Aorta (tissue), 5 donors: ENCODE results near the gene KIAA1614. TPM values are rescaled to one million over a fixed set of nuclear protein-coding genes. Genes with fewer than 3 reads are reported as not detected.

Experiments
- ATAC-seq: fragments of 200-7000 bp; cut with Tn5 transposase; one replicate; pipeline ENCODE4 v1.9.1; 2022; ENCODE audit warnings: moderate library complexity; ENCODE audit not compliant: low FRiP score
- DNase-seq, 2 donors: peaks; one replicate each; pipeline ENCODE4 v3.0.0-alpha.2; 2020
- H3K27ac ChIP-seq, 2 donors: one replicate each; pipeline ENCODE4 v1.5.1; 2013; ENCODE audit warnings: low read length in 2 of 2, mild to moderate bottlenecking in 2 of 2, moderate library complexity in 2 of 2, control low read depth in 1 of 2, inconsistent platforms in 1 of 2, low read depth in 1 of 2
- H3K27me3 ChIP-seq, 2 donors: one replicate each; pipeline ENCODE4 v1.6.1; 2013; ENCODE audit warnings: control low read depth in 1 of 2, low read length in 1 of 2, mild to moderate bottlenecking in 1 of 2, moderate library complexity in 1 of 2; ENCODE audit not compliant: insufficient read depth in 2 of 2, control insufficient read depth in 1 of 2
- H3K36me3 ChIP-seq, 2 donors: one replicate each; pipeline ENCODE4 v1.6.1; 2013; ENCODE audit warnings: control low read depth in 1 of 2, low read length in 1 of 2, mild to moderate bottlenecking in 1 of 2; ENCODE audit not compliant: insufficient read depth in 2 of 2, control insufficient read depth in 1 of 2
- H3K4me1 ChIP-seq, 2 donors: one replicate each; pipeline ENCODE4 v1.6.1; 2013; ENCODE audit warnings: low read length in 2 of 2, control low read depth in 1 of 2, mild to moderate bottlenecking in 1 of 2, moderate library complexity in 1 of 2; ENCODE audit not compliant: insufficient read depth in 2 of 2, control insufficient read depth in 1 of 2
- H3K4me3 ChIP-seq, 2 donors: one replicate each; pipeline ENCODE4 v1.5.1; 2013; ENCODE audit warnings: low read length in 2 of 2, control low read depth in 1 of 2, mild to moderate bottlenecking in 1 of 2
- H3K9me3 ChIP-seq: one replicate; pipeline ENCODE4 v1.6.1; 2013; ENCODE audit warnings: mild to moderate bottlenecking, low read length; ENCODE audit not compliant: control insufficient read depth
- WGBS, 2 donors: extraction: QIAGEN DNeasy Blood & Tissue Kit; methylation state at CpG; one replicate each; pipeline ENCODE4 v1.1.7; 2013; 5-methylcytosine and 5-hydroxymethylcytosine counted together
- intact Hi-C, 2 donors: fragments of 100-400 bp; cut with DNase I; formaldehyde crosslinking; loops; one replicate each; pipeline versions ENCODE4 v1.14.2 to v1.15.0; 2022
- polyA plus RNA-seq, 2 donors: library from polyadenylated mRNA; stranded (reverse); fragments of 200-250 nt; gene quantifications; one replicate each; pipeline ENCODE4 v1.2.3, GENCODE V29; 2013
- total RNA-seq, 2 donors: library from RNA; stranded (reverse); fragmentation: NEBNext Ultra II Directional; extraction: Animal tissue kit (Norgen Biotek cat#: 25700); gene quantifications; one replicate each; pipeline ENCODE4 v1.2.1, GENCODE V29; 2021
- donor health status: healthy with polysubstance abuse.
- donor health status: Bipolar disorder and iron deficiency.
- donor health status: DM: no; HTN: no; CAD: no.
- donor health status: DM: no; HTN: no; CAD: no.
- donor health status: DM: yes; HTN: yes; CAD: no.

Gene KIAA1614
- total and polyA plus RNA-seq, 4 donors: 4.3 to 10.5 (median 8.9) TPM

DNA sequence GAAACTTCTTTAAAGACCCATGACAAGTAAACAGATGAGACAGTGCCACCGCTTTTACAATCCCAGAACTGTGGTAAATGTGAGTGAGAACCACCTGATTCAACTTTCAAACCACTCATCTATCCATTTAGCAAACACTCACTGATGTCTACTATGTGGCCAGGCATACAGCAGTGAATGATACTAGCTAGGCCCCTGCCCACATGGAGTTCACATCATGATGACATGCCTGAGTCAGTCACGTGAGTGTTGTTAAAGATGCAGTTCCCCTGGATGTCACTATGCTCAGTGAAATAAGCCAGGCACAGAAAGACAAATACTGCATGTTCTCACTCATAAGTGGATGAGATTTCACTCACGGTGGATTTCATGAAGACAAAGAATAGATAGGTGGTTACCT is 81.6 kb downstream of the KIAA1614 start:
- Histone ChIP-seq H3K9me3 (no peaks in the 10 kb centered on the region), H3K27me3 (no peaks in the 10 kb centered on the region), H3K27ac (no peak overlapping the region), H3K4me3 (no peak overlapping the region), H3K4me1 (peaks cover 2 to 4% of the 10 kb centered on the region in 2 donors), H3K36me3 (peaks cover 0 to 4% of the 10 kb centered on the region in 2 donors)
- WGBS, 2 donors: 75 to 79% methylated on average over 3 of the region's 3 CpGs
- ATAC-seq (no peak), DNase-seq (no peak)
- intact Hi-C loops: no loop called here

DNA sequence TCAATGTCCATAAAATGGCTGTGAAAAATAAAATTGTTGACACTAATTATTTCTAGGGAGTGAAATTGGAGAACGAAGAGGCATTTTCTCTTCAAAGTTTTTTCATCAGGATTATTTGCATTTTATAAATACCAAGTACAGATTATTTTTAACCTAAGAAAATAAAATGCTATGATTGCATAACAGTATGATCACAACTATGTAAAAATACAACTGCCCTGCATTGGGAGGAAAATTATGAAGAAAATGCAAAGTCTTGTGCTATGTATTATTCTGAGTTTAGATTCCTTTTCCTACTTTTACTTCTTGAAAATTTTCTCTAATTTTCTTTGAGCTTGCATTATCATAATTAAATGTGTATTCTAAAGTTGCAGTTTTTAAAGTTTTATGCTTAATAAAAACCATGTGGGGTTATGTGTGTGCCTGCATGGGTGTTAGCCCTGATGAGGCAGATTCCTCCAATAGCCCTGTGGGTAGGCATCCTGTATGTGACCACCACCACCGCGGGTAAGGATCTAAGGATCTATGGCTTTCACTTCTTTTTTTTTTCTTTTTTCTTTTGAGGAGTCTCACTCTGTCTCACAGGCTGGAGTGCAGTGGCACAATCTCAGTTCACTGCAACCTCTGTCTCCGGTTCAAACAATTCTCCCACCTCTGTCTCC is 85.3 kb downstream of the KIAA1614 start:
- Histone ChIP-seq H3K27ac (peak overlapping the region in 1 of 2 donors; percentile 82), H3K27me3 (no peaks in the 10 kb centered on the region), H3K9me3 (no peaks in the 10 kb centered on the region), H3K4me1 (peaks cover 2 to 4% of the 10 kb centered on the region in 2 donors), H3K4me3 (no peak overlapping the region), H3K36me3 (peaks cover 0 to 2% of the 10 kb centered on the region in 2 donors)
- 65% methylated on average over 4 of the region's 4 CpGs for WGBS, 2 donors
- ATAC-seq (no peak), DNase-seq (no peak)
- intact Hi-C loops: no loop called here

Other genes with a start within 250 kb of the KIAA1614 start
- gene STX6, start 110.0 kb downstream of the KIAA1614 start, total RNA-seq: 10 to 100 TPM; 19.6 to 21.4 TPM
- gene STX6, start 110.0 kb downstream of the KIAA1614 start, polyA plus RNA-seq: 10 to 100 TPM in 1 of 2 donors, 1 to 10 TPM in 1; 6.8 to 11.0 TPM
- gene MR1, start 121.1 kb downstream of the KIAA1614 start, total RNA-seq: 10 to 100 TPM; 22.0 to 23.9 TPM
- 10 to 100 TPM in 1 of 2 donors, 1 to 10 TPM in 1; 3.8 to 14.8 TPM for gene MR1, start 121.1 kb downstream of the KIAA1614 start, polyA plus RNA-seq
- gene IER5, start 175.8 kb downstream of the KIAA1614 start, total RNA-seq: 10 to 100 TPM; 11.4 to 42.2 TPM
- gene IER5, start 175.8 kb downstream of the KIAA1614 start, polyA plus RNA-seq: 10 to 100 TPM in 1 of 2 donors, 1 to 10 TPM in 1; 7.4 to 11.5 TPM